Mucosa of descending colon (tissue), 3 donors: Measurements from ENCODE around the gene DDC. TPM values are rescaled to one million over a fixed set of nuclear protein-coding genes. Genes with fewer than 3 reads are reported as not detected.

Experiments
- ATAC-seq: fragments of 200-7000 bp; cut with Tn5 transposase; one replicate; pipeline ENCODE4 v1.9.1; 2020; ENCODE audit warnings: mild to moderate bottlenecking, moderate library complexity
- DNase-seq, 3 donors: peaks; one replicate each; pipeline ENCODE4 v3.0.0-alpha.2; 2020
- H3K36me3 ChIP-seq: fragments of 200-600 bp; one replicate; pipeline ENCODE4 v1.8.0; 2021; ENCODE audit warnings: low read depth, mild to moderate bottlenecking
- H3K4me1 ChIP-seq: fragments of 200-600 bp; one replicate; pipeline ENCODE4 v1.8.0; 2021; ENCODE audit warnings: low read depth, mild to moderate bottlenecking
- H3K4me3 ChIP-seq: fragments of 200-600 bp; one replicate; pipeline ENCODE4 v1.8.0; 2021; ENCODE audit warnings: mild to moderate bottlenecking
- H3K9me3 ChIP-seq: fragments of 200-600 bp; one replicate; pipeline ENCODE4 v1.8.0; 2021; ENCODE audit warnings: mild to moderate bottlenecking
- CTCF ChIP-seq: fragments of 200-600 bp; IDR thresholded peaks from one replicate; pipeline ENCODE4 v1.8.0; 2022; ENCODE audit warnings: antibody characterized with exemption, mild to moderate bottlenecking
- intact Hi-C, 2 donors: fragments of 100-400 bp; cut with DNase I in 1 of 2; cut with micrococcal nuclease in 1 of 2; formaldehyde crosslinking; loops; one replicate each; pipeline versions ENCODE4 v1.11.0 to v1.11.1; 2022; cut with DNase I, micrococcal nuclease
- long read RNA-seq, 2 donors: library from polyadenylated mRNA; unstranded; transcript quantifications; one replicate each; pipeline ENCODE4 v2.0.0, GENCODE V29; 2019 to 2021
- total RNA-seq, 3 donors: library from RNA; stranded (reverse); fragmentation: NEBNext Ultra II Directional in 2 of 3; extraction: Animal tissue kit (Norgen Biotek cat#: 25700) in 2 of 3; gene quantifications; one replicate each; pipeline versions ENCODE4 v1.2.1 to v1.2.4, GENCODE V29; 2021 to 2023
- donor health status: DM: no; HTN: no; CAD: no; lungs with moderate emphysema.
- donor health status: DM: no; HTN: no; CAD: no.
- donor health status: DM: no; HTN: yes; CAD: no.

DDC gene, protein sequence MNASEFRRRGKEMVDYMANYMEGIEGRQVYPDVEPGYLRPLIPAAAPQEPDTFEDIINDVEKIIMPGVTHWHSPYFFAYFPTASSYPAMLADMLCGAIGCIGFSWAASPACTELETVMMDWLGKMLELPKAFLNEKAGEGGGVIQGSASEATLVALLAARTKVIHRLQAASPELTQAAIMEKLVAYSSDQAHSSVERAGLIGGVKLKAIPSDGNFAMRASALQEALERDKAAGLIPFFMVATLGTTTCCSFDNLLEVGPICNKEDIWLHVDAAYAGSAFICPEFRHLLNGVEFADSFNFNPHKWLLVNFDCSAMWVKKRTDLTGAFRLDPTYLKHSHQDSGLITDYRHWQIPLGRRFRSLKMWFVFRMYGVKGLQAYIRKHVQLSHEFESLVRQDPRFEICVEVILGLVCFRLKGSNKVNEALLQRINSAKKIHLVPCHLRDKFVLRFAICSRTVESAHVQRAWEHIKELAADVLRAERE
- 10 to 100 TPM; 29.6 to 94.5 (median 74.4) TPM for total RNA-seq
- long read RNA-seq, donor 1, transcript DDC-207 (15 exons, 2,041 nt): major isoform, 15 of 30 reads
- long read RNA-seq, donor 1, partial matches to known transcripts: 5 of 30 reads
- long read RNA-seq, donor 1, other reads (novel, unspliced or antisense): 10 of 30 reads
- long read RNA-seq, donor 2, transcript DDC-207 (15 exons, 2,041 nt): major isoform, 31 of 52 reads
- long read RNA-seq, donor 2, partial matches to known transcripts: 2 of 52 reads
- long read RNA-seq, donor 2, other reads (novel, unspliced or antisense): 19 of 52 reads

GRCh38 chr7:50564640-50565558 lies at the start of gene DDC:
TSS of gene DDC (minus strand) at chr7:50565405. CDS start at chr7:50544085, 21,320 bp downstream.
- Histone ChIP-seq H3K36me3 (no peaks in the 10 kb centered on the region), H3K9me3 (no peaks in the 10 kb centered on the region), H3K4me1 (no peaks in the 10 kb centered on the region), H3K4me3 (no peak within 1 kb of the TSS)
- peak in 1 of 3 donors; percentile 64 for DNase-seq
- TF ChIP-seq CTCF: no peak
- intact Hi-C loops: no loop called here
- ATAC-seq: peak; percentile 88

- Histone ChIP-seq H3K4me1 (no peaks in the 10 kb centered on the region), H3K36me3 (no peaks in the 10 kb centered on the region), H3K4me3 (no peak overlapping the region), H3K9me3 (no peaks in the 10 kb centered on the region)
- no peak for TF ChIP-seq CTCF
- no peak for ATAC-seq
- intact Hi-C loops: no loop called here
- DNase-seq: no peak
Measured at GRCh38 chr7:50613473-50613872, 48.3 kb upstream of the DDC start.

GRCh38 chr7:50612704-50613103 lies 47.5 kb upstream of the DDC start:
- no peaks in the 10 kb centered on the region for H3K36me3 ChIP-seq
- no peaks in the 10 kb centered on the region for H3K4me1 ChIP-seq
- no peak for DNase-seq
- no peak for ATAC-seq
- H3K4me3 ChIP-seq: no peak overlapping the region
- intact Hi-C loops: no loop called here
- TF ChIP-seq CTCF: no peak
- no peaks in the 10 kb centered on the region for H3K9me3 ChIP-seq

GRCh38 chr7:50610521-50611277 lies 45.5 kb upstream of the DDC start:
- intact Hi-C loops: no loop called here
- Histone ChIP-seq H3K36me3 (no peaks in the 10 kb centered on the region), H3K9me3 (no peaks in the 10 kb centered on the region), H3K4me1 (no peaks in the 10 kb centered on the region), H3K4me3 (no peak overlapping the region)
- TF ChIP-seq CTCF: no peak
- DNase-seq (peak in 1 of 3 donors; percentile 51), ATAC-seq (no peak)
